Lower leg skin (tissue), 4 donors: Measurements from ENCODE around the gene GPRIN3. TPM values are rescaled to one million over a fixed set of nuclear protein-coding genes. Genes with fewer than 3 reads are reported as not detected.
"Not testable (repeated sequence)": the region's sequence is repeated elsewhere in the genome, so short reads cannot be mapped to it uniquely, and the experiment has no call there.

ENCODE experiments used
- DNase-seq, 2 donors: peaks; one replicate each; pipeline ENCODE4 v3.0.0-alpha.2; 2019; ENCODE audit warnings: low spot score in 2 of 2
- H3K4me3 ChIP-seq: fragments of 200-600 bp; sonication (generic); 2 replicates; pipeline ENCODE4 v1.5.1; 2017; ENCODE audit warnings: mild to moderate bottlenecking, low read depth; ENCODE audit not compliant: poor library complexity, severe bottlenecking
- CTCF ChIP-seq, 3 donors: fragments of 450-650 bp; IDR thresholded peaks; one replicate each; pipeline ENCODE4 v1.5.1; 2016; ENCODE audit warnings: antibody characterized with exemption in 3 of 3, mild to moderate bottlenecking in 3 of 3, moderate library complexity in 2 of 3
- POLR2A ChIP-seq, 2 donors: fragments of 450-650 bp; IDR thresholded peaks; one replicate each; pipeline ENCODE4 v1.6.1; 2016 to 2017; ENCODE audit warnings: antibody characterized with exemption in 2 of 2, mild to moderate bottlenecking in 1 of 2, moderate library complexity in 1 of 2
- whole genome bisulfite sequencing, 2 donors: methylation state at CpG; one replicate each; pipeline ENCODE4 v1.1.5; 2018; 5-methylcytosine and 5-hydroxymethylcytosine counted together
- intact Hi-C: fragments of 100-400 bp; cut with DNase I; formaldehyde crosslinking; loops from one replicate; pipeline ENCODE4 v1.15.0; 2023; ENCODE audit warnings: low total_unique reads
- total RNA-seq, 4 donors: library from RNA; depleted of rRNA; stranded (reverse); fragments of >200 nt; gene quantifications; one replicate each; pipeline ENCODE4 v1.1.0, GENCODE V29; 2016

The GPRIN3 gene
- total RNA-seq, 4 donors from 2014 or later = 1.5 to 3.3 (median 1.8) TPM

- WGBS, 2 donors = 51 to 55% methylated on average over 3 of the region's 3 CpGs
- intact Hi-C loops = no loop called here
- no peak for DNase-seq
- no peak overlapping the region for H3K4me3 ChIP-seq
- TF ChIP-seq POLR2A (IDR thresholded peaks at IDR 0.05) (no peak), CTCF (IDR thresholded peaks at IDR 0.05) (no peak)
Observed at GRCh38 chr4:89203902-89204301, 103.7 kb downstream of the GPRIN3 start.

- DNase-seq, intact Hi-C loops, H3K4me3 ChIP-seq: not testable (repeated sequence)
- WGBS, 2 donors = 82 to 100% methylated on average over 1 of the region's 1 CpG
Observed at GRCh38 chr4:89199394-89199793, 108.2 kb downstream of the GPRIN3 start.

DNA sequence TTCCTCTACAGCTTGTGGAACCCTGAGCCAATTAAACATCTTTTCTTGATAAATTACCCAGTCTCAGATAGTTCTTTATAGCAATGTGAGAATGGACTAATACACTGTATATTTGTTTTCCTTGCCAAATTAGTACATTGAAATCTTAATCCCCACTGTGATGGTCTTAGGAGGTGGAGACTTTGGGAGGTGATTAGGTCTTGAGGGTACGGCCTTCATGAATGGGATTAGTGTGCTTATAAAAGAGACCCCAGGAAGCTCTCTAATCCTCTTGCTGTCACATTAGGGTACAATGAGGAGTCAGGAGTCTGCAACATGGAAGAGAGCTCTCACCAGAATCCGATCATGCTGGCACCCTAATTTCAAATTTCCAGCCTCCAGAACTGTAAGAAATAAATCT, 109.7 kb downstream of the GPRIN3 start:
- intact Hi-C loops = no loop called here
- no peak for DNase-seq
- WGBS, 2 donors = 98% methylated on average over 2 of the region's 2 CpGs
- TF ChIP-seq CTCF (IDR thresholded peaks at IDR 0.05) = no peak
- no peak for TF ChIP-seq POLR2A (IDR thresholded peaks at IDR 0.05)
- H3K4me3 ChIP-seq = no peak overlapping the region

DNA sequence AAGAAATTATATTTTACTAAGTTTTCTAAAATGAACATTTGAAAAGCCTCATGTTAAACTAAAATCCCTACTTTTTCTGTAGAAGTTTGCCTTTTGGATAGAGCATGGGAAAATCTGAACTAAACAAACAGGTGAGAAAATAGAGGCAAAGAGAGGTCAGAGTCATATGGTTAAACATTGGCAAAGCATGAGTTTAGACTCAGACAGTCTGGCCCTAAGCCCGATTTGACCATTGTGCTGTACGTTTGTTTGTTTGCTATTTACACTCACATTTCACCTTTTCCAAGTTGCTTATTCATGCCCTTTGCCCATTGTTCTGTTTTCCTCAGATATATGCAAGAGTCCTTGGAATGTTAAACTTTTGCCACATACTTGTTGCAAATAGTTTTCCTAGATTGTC, 110.9 kb downstream of the GPRIN3 start:
- no peak overlapping the region for H3K4me3 ChIP-seq
- 42 to 51% methylated on average over 2 of the region's 2 CpGs for WGBS, 2 donors
- DNase-seq = no peak
- intact Hi-C loops = no loop called here
- TF ChIP-seq CTCF (IDR thresholded peaks at IDR 0.05) (no peak), POLR2A (IDR thresholded peaks at IDR 0.05) (no peak)

DNA sequence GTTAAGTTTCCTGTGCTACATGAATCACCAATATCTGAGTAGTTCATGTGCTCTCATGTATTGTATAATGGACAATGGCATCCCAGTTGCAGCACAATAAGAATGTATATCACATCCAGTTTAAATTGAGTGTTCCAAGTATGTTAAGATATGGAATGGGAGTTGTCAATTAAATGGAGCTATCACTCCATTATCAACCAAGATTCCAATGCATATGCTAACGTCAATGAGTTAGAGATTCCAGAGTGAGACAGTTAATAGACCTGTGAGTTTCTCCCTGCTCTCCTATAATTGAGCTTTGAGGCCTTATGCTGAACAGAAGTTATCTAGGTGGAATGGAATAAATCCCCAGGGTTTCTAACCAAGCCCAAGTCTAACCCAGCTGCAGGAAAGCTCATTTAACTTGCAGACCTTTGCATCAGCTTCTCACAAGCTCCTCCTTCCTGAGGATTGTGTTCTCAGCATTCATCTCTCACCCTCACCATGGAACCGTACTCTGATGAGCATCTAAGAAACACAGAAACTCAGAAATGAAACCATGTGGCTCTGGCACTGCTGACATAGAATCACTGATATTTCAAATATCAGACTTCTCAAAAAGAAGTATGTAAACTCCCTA, 111.4 kb downstream of the GPRIN3 start:
- intact Hi-C loops = no loop called here
- DNase-seq = no peak
- TF ChIP-seq CTCF (IDR thresholded peaks at IDR 0.05) (no peak), POLR2A (IDR thresholded peaks at IDR 0.05) (no peak)
- no peak overlapping the region for H3K4me3 ChIP-seq
- WGBS, 2 donors = 75 to 88% methylated on average over 2 of the region's 2 CpGs

DNA sequence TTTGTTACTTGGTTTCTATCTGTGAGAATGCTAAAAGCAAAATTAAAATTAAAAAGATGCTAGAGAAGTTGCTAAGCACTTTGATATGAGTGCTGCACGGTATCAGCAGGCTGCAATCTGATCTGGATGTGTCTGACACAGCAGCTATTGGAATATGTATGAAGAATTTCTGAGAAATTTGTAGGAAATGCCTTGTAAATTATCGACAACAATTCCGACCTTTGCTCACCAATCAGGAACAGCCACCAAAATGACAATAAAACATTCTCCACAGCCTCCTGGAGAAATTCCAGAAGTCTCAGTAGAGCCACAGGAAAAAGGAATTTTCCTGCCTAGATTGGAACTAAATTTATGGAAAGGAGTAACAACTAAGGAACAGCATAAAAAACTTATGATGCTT, 113.8 kb downstream of the GPRIN3 start:
- no peak for DNase-seq
- intact Hi-C loops = no loop called here
- WGBS, 2 donors = 16 to 24% methylated on average over 3 of the region's 3 CpGs
- no peak overlapping the region for H3K4me3 ChIP-seq
- TF ChIP-seq POLR2A (IDR thresholded peaks at IDR 0.05) (no peak), CTCF (IDR thresholded peaks at IDR 0.05) (no peak)

Other genes starting within 250 kb of the GPRIN3 start
- 1 to 10 TPM; 3.7 to 5.4 (median 3.9) TPM for gene TIGD2, start 196.3 kb downstream of the GPRIN3 start, total RNA-seq